HT-29 (cell line): Measurements from ENCODE around the gene BTRC. TPM values are rescaled to one million over a fixed set of nuclear protein-coding genes. Genes with fewer than 3 reads are reported as not detected.

Experiments used
- DNase-seq: peaks from one replicate; pipeline ENCODE4 v3.0.0-alpha.2; 2015; ENCODE audit warnings: low spot score
- total RNA-seq: library from RNA; depleted of rRNA; stranded (reverse); fragments of >200 nt; shearing (Covaris generic); gene quantifications from 2 replicates; pipeline ENCODE4 v1.2.3, GENCODE V29; 2014

The BTRC gene
- total RNA-seq, 1 experiment from 2014 or later: 3.0 TPM

DNA sequence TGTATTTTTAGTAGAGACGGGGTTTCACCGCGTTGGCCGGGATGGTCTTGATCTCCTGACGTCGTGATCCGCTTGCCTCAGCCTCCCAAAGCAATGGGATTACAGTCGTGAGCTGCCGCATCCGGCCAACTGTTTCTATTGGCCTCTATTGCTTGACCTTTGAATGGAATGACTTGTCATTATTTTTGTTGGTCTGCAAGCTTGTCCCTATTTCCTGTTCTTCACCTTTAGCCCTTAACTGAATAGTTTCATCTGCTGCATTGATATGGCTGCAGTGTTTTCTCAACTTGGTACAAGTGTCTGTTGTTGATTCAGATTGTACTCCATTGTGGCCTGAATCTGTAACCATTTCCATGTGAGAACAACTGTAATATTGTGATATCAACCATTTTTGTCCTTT, 128.6 kb downstream of the BTRC start:
- DNase-seq: no peak

DNA sequence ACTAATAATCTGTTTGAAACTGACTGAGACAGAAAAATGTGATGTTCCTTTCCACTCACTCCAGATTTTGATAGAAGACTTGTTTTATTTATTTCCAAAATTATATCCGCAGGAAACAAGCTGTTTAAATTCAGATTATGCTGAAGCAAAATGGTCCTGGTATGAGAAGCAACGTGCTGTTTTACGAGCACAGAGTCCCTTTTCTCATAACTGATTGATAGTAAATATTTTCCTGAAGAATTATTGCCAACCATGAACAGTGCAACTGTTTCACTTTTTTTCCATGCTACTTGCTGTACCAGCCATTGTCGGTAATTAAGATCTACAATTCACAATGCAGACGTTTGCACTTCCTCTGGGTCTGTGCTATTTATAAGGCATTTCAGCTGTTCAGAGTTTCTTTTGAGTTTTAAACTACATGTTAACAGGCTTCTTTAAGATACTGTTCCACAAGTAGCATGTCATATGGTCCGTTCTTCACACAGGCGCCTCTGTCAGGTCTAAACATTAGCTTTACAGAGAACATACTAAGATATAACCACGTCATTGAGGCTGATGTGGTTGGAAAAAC, 130.3 kb downstream of the BTRC start:
- DNase-seq: no peak

DNA sequence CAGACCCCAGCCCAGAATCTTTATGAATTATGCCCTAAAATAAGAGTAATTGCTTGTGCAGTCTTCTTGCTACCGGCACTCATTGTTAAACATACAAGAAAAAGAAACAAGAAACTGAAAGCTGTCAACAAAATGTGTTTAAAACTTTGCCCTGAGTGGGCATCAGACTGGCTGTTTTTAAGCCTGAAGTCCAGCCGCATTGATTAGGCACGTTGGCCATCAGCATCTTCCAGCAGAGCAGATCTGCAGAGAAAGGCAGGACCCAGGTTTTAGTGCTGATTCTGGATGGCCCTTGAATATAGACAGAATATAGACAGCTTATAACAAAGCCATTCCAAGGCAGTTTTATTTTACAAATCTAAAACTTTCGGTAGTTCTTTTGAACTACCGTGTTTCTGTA, 131.2 kb downstream of the BTRC start:
- DNase-seq: no peak

DNA sequence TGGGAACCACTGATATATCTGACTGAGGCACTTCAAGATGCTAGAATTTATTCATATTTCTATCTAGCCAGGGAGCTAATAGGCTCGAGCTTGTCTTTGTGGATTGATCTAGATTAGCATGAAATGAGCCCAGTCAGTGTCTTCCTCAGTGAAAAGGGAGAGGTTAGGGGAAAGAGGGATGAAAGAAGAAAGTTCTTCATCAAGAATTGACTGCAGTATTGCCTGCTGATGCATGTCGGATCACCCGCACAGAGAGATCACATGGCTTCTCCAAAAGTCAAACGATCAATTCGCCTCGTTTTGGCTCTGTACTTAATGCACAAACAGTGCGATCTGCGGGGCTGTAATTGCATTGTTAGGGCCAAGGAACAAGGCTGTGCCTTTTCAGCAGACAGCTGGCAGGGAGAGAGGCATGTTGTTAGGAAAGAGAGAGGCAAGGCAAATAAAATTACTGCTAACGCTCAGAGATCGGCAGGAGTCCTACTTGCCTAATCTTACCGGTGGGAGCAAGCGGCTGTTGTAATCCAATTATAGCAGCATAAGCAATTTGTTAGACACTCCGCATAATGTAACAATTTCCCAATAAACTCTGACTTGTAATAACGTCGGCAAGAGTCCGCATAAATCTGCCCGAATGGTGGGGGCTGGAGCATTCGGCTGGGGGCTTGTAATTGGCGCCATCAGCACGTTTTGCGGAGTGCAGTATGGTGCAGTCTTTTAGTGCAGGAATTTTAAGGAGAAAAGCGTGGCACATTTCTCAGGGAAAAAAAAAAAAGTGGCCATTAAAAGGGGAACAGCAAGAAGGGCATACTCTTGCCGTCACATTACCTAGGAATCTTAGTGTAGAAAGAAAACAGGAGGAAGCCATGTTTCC, 132.0 kb downstream of the BTRC start:
- no peak for DNase-seq

DNA sequence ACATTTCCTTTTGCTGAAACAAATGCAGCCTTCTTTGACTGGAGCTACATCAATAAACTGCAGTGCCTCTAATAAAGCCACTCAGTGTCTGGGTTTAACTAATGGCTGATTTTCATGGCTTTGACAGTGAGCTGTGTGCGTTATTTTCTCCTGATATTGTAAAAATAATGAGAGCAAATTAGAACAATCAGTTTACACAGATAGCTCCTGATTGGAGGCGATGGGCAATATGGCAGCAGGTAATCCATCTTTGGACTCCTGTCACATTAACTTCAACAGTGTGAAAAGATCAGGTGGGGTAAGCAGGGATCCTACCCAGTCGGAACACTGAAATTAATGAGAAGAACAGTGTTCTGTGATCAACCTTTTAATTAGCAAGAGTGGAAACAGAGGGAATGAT, 133.4 kb downstream of the BTRC start:
- no peak for DNase-seq

DNA sequence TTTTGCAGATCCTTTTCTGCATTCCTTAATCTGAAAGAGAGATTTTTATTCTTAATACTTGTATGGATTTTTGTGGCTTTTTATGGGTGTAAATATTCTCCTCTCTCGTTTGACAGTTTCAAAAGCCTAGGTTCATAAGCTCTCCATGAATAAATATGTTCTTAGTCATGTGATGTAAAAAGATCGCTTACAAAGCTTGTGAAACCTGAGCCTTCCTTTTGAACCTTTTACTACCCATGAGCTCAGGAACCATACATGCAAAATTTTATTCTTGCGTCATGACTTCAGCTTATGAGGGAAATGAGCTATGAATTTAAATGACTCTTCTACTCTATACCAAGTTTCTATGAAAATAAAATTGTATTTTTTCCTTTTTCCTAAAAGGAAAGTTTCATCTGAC, 135.4 kb downstream of the BTRC start:
- no peak for DNase-seq

DNA sequence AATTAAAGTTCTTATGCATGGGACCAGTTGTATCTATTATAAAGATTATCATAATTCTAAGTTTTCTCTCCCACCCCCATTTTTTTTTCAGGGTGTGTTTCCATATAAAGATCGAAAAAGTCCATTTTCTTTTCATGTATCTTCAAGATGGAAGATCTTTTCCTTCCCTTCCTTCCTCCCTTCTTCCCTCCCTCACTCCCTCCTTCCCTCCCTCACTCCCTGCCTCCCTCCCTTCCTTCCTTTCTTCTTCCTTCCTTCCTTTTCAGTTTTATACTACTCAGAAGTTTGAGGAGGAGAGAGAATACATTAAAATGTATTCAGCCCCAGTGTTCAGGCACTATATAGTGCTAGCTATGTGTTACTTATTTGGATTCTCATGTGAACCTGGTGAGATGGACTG, 136.1 kb downstream of the BTRC start:
- no peak for DNase-seq

DNA sequence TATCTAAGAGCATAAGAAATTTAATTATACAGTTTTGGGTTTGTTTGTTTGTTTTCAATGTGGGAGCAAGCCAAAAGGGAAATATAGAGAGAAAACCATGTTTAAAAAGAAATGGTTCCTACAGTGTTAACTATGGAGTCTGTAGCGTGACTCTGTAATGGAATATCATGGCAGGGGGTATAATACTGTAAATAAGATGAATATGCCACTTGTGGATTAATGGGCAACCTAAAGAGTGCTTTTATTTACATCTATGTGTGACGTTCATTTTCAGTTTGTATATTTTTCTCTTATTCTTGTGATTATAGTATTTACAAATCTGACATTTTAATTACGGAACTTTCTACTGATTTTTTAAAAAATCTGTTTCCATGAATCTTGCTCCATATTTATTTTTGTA, 138.2 kb downstream of the BTRC start:
- DNase-seq: no peak

DNA sequence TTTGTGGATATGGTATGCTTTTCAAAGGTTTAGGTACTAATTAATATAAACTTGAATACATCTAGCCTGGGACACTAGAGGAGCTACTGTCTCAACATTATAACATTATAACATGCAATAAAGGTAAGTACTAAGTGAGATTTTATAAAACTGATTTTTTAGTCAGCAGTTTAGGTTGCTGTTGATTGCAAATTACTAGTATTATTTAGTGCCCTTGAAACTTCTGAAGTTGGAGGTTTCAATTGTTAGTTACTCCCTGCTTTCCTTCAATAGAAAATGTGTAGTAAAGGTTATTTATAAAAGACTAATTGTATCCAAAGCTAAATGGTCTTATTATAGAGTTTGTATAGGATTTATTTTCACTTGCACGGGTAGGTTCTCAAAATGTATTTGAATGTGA, 138.8 kb downstream of the BTRC start:
- DNase-seq: no peak

DNA sequence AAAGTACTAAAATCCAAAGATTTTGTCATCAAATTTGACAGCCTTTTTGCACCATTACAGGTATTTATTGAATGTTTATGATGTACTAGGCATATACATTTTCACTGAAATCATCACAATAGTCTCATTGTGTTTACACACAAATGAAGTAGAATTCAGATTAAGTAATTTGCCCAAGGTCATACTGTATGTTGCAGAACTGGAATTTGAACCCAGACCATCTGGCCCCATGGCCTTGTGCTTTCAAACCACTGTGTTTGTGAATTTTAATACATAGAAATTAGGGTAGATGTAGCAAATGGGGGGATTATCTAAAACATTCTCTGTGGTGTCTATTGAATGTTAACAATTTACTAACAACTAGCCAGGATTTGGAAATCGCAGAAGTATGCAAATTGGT, 139.3 kb downstream of the BTRC start:
- DNase-seq: no peak

DNA sequence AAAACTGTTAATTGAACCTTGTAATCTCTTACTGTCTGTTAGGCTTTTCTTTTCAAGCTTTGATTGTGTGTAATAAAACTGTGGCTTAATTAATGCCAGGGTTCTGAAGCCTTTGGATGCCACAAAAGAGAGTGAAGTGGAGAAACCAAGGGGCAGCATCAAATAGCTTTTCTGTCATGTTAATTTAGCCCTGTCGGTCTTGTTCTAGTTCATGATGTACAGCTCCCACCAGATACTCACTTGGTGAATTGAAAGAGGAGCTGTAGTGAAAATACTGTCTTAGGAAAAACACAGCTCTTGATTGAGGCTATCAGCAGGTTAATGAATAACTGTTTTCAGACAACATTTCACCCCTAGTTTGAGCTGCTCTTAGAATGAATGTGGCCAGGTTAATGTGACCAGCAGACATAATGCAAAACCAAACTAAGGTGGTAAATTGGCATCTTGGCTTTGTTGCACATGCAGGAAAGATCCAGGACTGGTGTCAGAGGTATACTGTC, 139.9 kb downstream of the BTRC start:
- no peak for DNase-seq

DNA sequence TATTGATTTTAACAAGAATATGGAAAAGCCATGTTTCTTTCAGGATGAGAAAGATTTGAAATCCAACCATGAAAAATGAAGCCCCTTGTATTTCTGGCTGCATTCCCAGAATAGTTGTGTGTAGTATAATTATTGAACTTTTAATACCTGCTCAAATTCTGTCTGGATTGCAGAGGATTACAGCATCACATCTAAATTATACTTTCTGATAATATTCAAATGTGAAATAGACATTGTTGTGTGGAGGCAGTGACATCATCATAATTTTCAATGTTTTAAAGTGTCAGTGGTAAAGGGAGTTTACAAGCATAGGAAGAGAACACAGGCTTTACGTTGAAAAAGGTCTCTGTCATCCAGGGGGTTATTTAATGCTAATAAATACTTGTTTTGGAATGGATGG, 140.7 kb downstream of the BTRC start:
- DNase-seq: no peak

DNA sequence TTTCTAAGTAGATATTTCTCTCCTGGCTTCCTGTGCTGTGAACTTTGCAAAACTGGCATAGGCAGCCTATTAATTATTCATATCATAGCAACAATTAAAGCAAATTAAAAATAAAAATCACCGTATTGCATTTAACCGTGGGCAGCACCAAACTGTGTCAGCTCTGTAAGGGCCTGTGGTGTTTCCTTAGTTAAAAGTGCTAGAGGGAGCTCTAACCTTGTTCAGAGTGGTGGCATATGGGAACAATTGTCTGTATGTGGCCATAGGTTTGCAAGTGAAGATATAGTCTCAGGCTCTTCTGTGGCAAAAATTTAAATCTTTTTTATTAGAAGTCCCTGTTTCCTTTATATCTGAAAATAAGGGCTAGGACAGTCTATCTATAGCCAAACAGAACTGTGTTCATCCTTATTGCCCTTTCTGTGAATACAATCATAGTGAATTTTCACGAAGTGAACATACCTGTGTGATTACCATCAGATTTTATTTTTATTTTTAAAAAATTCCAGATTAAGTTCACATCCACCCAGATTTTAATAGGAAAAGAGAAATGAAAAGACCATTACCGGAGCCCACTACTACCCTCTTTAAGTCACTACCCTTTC, 141.5 kb downstream of the BTRC start:
- DNase-seq: peak; percentile 32

DNA sequence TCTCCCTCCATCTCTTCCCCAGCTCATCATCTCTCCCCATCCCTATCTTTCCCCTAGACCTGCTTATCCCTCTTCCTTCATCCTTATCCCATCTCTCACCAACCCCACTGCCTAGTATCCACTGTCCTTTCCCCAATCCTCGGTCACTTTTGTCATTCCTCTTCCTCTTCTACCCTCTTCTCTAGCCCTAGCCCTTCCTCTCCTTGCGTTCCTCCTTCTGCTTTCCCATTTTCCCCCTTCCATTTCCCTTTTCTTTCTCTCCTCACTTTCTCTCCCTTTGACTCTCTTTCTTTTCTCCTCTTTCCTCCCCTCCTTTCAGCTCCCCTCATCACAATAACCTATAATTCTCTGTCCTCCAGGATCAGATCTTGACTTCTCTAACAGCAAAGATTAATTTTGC, 150.5 kb downstream of the BTRC start:
- no peak for DNase-seq

DNA sequence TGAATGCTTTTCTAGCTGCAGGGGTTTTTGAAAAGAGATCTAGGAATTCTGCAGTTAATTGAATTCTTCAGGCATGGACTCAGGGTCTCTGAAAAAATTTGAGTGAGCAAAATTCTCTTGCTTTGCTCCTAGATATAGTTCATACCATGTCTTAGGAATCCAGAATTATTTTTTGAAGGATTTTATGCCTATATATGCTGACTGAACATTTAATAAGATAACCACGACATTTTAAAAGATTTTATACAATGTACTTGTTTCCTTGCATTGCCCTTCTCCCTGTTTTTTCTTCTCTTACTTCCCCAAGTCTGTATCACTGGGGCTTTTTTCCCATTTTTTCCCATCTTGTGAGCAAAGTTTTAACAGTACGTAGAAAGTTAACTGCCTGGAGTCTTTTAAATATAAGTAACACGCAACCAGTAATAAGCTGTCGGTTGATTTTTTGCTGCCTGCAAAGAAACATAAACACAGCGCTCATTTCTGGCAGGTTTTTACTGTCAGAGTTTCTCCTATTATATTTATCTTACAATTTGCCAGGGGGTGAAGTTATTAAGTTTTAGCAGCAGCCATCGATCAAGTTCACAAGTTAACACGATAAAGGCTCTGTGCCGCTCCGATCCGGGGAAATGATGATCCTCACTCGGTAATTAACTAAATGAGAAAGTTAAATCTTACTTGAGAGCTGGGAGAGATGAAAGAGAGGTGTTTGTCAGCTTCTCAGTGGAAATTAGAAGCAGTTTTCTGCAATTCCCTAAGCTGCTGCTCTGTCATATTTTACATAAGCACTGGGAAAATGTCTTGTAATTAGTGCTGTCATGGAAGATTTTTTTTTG, 153.1 kb downstream of the BTRC start:
- DNase-seq: no peak

DNA sequence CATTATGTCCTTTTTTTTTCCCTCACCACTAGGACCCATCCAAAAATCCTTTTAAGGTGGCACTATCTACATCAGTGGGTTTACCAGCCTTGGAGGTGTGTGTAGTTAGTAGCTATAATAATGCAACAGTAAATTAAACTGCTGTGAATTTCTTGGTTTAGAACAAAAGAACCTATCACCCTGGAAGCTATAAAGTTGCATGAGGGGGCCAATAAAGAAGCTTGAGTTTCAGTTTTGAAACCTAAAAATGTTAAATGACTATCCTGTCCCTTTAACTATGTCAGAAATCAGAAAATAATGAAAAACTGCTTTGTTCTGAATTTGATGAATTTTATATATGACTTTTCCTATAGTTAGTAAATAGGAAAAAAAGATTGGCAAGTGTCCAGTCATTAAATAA, 153.9 kb downstream of the BTRC start:
- no peak for DNase-seq

DNA sequence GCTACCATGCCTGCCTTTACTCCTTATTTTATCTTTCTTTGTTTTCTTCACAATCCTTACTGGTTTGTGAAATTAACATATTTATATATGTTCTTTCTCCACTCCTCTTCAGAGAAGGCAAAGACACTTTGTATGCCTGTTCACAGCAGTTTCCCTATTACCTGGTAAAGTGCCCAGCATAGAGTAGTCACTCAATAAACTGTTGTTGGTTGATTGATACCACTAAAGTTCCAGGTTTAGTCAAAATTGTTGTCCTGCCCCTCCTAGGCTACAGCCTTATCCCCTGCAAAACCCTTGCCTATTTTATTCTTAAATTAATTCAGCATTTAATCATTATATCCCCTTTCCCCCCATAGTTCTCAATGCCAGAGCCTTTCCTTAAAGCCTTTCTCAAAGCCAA, 158.0 kb downstream of the BTRC start:
- no peak for DNase-seq

DNA sequence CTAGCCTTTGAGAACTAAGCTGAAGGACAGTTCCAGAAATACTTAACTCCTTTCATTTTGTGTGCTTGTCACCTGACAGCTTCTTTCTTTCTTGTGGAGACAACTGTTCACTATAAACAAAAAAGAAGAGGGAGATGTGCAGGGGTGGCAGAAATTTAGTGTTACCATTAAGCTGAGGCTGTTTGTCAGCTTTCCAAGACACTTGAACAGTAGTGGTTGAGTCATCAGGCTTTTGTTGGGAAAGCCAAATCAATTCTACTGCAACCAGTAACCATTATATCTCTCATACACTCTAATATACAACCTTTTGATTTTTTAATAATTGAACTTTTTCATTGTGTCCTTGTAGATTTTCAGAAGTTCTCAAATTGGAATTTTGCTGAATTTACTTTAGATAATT, 158.8 kb downstream of the BTRC start:
- no peak for DNase-seq

DNA sequence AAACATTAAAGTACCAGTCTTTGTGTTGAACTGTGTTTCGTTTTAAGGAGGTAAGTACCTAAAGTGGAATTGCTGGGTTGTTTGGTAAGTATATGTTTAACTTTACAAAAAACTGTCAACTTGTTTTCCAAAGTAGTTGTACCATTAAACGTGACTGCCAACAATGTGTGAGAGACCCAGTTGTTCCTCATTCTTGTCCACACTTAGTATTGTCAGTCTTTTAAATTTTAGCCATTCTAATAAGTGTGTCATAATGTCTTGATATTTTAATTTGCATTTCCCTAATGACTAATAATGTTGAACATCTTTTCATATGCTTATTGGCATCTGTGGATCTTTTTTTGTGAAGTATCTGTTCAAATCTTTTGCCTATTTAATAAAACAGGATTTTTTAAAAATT, 159.8 kb downstream of the BTRC start:
- no peak for DNase-seq

DNA sequence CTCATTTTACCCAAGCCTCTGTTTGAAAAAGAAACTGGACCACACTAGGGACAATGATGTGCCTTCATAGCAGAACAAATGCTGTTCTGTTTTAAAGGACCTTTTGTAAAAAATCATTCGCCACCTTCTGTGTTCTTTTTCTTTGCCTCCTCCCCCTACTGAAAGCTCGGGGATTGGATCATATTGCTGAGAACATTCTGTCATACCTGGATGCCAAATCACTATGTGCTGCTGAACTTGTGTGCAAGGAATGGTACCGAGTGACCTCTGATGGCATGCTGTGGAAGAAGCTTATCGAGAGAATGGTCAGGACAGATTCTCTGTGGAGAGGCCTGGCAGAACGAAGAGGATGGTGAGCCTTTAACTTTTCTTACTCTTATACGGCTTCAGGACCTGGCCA, 171.9 kb downstream of the BTRC start:
- no peak for DNase-seq

DNA sequence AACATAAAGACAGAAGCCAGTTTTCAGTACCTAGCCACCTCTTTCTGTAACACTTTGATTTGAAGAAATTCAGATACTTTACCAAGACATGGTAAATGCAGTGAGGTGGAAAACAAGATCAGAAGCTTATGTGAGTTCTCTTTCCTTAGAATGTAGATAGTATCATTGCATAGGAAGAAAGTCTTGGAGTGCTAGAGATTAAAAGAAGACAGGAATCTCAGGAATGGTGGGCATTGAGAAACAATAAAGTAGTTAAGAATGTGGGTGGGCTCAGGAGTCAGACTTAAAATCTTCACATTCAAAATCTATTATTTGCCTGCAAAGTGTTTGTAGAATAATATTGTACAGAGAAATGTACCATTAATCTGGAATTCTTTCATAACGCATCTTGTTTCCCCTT, 175.2 kb downstream of the BTRC start:
- no peak for DNase-seq
